ENCODE results near the gene KRTAP1-5.

The KRTAP1-5 gene

GRCh38 chr17:41026715-41027471 is at the start of gene KRTAP1-5:
KRTAP1-5 (minus strand) TSS chr17:41027208; CDS start chr17:41027155, 53 bp downstream.
- no peak within 1 kb of the TSS for H3K4me3 ChIP-seq (ENCODE audit: low read depth, low read length)
- no peak for DNase-seq (ENCODE audit: low read depth)
- TF ChIP-seq MYC (IDR thresholded peaks at IDR 0.05; ENCODE audit: low read depth, low read length): no peak
- TF ChIP-seq MAX (IDR thresholded peaks at IDR 0.05; ENCODE audit: low read depth, low read length): no peak
- TF ChIP-seq, protein P1, sequence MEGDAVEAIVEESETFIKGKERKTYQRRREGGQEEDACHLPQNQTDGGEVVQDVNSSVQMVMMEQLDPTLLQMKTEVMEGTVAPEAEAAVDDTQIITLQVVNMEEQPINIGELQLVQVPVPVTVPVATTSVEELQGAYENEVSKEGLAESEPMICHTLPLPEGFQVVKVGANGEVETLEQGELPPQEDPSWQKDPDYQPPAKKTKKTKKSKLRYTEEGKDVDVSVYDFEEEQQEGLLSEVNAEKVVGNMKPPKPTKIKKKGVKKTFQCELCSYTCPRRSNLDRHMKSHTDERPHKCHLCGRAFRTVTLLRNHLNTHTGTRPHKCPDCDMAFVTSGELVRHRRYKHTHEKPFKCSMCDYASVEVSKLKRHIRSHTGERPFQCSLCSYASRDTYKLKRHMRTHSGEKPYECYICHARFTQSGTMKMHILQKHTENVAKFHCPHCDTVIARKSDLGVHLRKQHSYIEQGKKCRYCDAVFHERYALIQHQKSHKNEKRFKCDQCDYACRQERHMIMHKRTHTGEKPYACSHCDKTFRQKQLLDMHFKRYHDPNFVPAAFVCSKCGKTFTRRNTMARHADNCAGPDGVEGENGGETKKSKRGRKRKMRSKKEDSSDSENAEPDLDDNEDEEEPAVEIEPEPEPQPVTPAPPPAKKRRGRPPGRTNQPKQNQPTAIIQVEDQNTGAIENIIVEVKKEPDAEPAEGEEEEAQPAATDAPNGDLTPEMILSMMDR (IDR thresholded peaks at IDR 0.05; ENCODE audit: low read depth, low read length): no peak
- TF ChIP-seq POLR2A (IDR thresholded peaks at IDR 0.05; ENCODE audit: extremely low read depth, insufficient read length): no peak

DNA sequence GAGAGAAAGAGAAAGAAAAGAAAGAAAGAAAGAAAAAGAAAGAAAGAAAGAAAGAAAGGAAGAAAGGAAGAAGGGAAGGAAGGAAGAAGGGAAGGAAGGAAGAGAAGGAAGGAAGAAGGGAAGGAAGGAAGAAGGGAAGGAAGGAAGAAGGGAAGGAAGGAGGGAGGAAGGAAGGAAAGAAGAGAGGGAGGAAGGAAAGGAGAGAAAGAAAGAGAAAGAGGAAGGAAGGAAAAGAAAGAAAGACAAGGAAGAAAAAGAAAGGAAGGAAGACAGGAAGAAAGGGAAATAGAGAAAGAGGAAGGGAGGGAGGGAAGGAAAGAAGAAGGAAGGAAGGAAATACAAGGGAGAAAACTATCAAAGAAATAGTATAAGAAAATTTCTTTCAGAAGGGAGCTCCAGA is 49.8 kb upstream of the KRTAP1-5 start:
- no peak for TF ChIP-seq MYC (IDR thresholded peaks at IDR 0.05; ENCODE audit: low read depth, low read length)
- no peak for TF ChIP-seq MAX (IDR thresholded peaks at IDR 0.05; ENCODE audit: low read depth, low read length)
- no peak overlapping the region for H3K4me3 ChIP-seq (ENCODE audit: low read depth, low read length)
- no peak for DNase-seq (ENCODE audit: low read depth)

GRCh38 chr17:41073676-41074075 is 46.7 kb upstream of the KRTAP1-5 start:
- no peak for DNase-seq (ENCODE audit: low read depth)
- no peak overlapping the region for H3K4me3 ChIP-seq (ENCODE audit: low read depth, low read length)
- TF ChIP-seq, protein P1 (IDR thresholded peaks at IDR 0.05; ENCODE audit: low read depth, low read length): no peak
- TF ChIP-seq POLR2A (IDR thresholded peaks at IDR 0.05; ENCODE audit: extremely low read depth, insufficient read length) (no peak), MYC (IDR thresholded peaks at IDR 0.05; ENCODE audit: low read depth, low read length) (no peak), MAX (IDR thresholded peaks at IDR 0.05; ENCODE audit: low read depth, low read length) (no peak)

DNA sequence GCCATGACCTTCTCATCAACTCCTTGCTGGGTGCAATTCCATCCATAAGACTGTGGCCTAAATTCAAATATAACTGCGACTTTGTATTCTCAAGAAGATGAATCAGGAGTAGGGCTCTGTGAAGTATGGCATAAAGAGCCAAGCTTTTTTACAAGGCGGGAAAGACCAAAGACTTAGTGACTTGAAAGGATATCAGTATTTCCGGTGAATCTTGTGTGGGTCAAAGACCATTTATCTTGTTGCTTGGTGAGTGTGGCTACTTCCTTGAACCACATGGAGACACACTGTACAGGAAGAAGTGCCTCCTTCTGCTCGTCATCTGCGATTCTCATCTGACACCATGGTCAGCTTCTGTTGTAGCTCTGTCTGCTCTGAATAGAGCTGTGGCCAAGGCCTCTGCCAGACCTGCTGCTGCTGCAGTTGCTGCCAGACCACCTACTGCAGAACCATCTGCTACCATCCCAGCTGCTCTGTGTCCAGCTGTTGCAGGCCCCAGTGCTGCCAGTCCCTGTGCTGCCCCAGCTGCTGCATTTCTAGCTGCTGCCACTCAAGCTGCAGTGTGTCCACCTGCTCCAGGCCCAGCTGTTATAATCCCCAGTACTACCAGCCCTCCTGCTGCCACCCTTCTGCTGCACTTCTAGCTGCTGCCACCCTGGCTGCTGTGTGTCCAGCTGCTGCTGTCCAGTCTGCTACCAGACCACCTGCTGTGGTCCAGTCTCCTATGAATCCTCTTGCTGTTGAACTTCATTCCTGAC is 44.8 kb upstream of the KRTAP1-5 start:
- TF ChIP-seq MYC (IDR thresholded peaks at IDR 0.05; ENCODE audit: low read depth, low read length): no peak
- no peak for TF ChIP-seq POLR2A (IDR thresholded peaks at IDR 0.05; ENCODE audit: extremely low read depth, insufficient read length)
- TF ChIP-seq, protein P1 (IDR thresholded peaks at IDR 0.05; ENCODE audit: low read depth, low read length): no peak
- no peak for TF ChIP-seq MAX (IDR thresholded peaks at IDR 0.05; ENCODE audit: low read depth, low read length)
- H3K4me3 ChIP-seq (ENCODE audit: low read depth, low read length): no peak overlapping the region
- no peak for DNase-seq (ENCODE audit: low read depth)

GRCh38 chr17:41069031-41069430 is 42.0 kb upstream of the KRTAP1-5 start:
- DNase-seq (ENCODE audit: low read depth): no peak

More at GRCh38 chr17:41069031-41069430, 42.0 kb upstream of the KRTAP1-5 start:
- TF ChIP-seq POLR2A (IDR thresholded peaks at IDR 0.05; ENCODE audit: extremely low read depth, insufficient read length) (no peak), MYC (IDR thresholded peaks at IDR 0.05; ENCODE audit: low read depth, low read length) (no peak), MAX (IDR thresholded peaks at IDR 0.05; ENCODE audit: low read depth, low read length) (no peak)
- TF ChIP-seq, protein P1 (IDR thresholded peaks at IDR 0.05; ENCODE audit: low read depth, low read length): no peak
- no peak overlapping the region for H3K4me3 ChIP-seq (ENCODE audit: low read depth, low read length)
